NCI-H2081 treated with DMSO at 0.1 percent for 48 hours (cell line): ENCODE data around the gene CPSF7.
"Not testable (repeated sequence)": the region's sequence is repeated elsewhere in the genome, so short reads cannot be mapped to it uniquely, and the experiment has no call there.

Source experiments
- DNase-seq: peaks from one replicate; lab custom pipeline; 2025; lab: John Stamatoyannopoulos, UW

CPSF7 gene

DNA sequence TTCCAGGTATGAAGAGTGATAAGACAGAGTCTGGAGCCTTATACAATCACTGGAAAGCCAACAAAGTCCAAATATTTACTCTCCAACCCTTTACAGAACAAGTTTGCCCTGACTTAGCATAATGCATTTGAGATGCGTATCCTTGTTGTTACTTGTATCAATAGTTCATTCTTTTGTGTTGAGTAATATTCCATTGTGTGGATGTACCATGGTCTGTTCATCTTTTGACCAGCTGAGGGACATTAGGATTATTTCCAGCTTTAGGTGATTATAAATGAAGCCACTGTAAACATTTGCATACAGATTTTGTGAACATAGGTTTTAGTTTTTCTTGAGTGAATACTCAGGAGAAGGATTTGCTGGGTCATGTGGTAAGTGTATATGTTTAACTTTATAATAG, 9.8 kb upstream of the CPSF7 start:
- DNase-seq, result no peak

DNA sequence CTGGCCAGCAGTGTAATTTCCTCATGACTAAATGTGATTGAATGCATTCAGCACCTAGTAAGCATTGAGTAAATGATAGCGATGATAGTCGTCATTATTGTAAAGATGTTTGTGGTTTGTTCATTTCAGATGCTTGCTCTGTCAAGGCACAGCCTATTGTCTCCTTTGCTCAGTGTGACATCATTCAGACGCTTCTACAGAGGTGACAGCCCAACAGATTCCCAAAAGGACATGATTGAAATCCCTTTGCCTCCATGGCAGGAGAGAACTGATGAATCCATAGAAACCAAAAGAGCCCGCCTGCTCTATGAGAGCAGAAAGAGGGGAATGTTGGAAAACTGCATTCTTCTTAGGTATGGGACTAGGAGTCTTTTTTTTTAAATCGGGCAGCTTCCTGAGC, 7.7 kb upstream of the CPSF7 start:
- no peak for DNase-seq

DNA sequence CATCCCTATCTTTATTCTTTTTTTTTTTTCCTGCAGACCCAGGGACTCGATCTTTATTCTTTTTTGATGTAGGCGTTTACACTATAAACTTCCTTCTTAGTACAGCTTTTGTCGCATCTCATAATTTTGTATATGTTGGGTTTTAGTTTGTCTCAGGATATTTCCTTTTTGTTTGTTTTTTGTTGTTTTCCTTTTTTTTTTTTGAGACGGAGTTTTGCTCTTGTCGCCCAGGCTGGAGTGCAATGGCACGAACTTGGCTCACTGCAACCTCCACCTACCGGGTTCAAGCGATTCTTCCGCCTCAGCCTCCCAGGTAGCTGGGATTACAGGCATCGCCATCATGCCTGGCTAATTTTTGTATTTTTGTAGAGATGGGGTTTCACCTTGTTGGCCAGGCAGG, 1.1 kb upstream of the CPSF7 start:
- DNase-seq, result not testable (repeated sequence)

DNA sequence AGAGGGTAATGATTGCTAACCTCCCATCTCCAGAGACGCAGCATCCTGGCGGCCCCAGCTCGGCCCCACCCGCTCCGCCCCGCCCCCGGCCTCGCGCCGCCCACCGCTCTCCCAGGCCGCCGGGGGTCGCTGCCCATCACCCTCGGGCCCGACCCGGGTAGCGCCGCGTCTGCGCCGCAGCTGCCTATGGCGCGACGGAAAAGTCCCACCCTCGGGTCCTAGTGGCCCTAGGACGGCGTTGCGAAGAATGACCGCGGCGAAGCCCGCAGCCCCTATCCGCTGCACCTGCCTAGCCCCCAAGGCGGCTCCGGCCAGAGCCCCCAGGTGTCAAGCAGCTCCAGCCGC, 457 bp downstream of the CPSF7 start:
- DNase-seq, result no peak

DNA sequence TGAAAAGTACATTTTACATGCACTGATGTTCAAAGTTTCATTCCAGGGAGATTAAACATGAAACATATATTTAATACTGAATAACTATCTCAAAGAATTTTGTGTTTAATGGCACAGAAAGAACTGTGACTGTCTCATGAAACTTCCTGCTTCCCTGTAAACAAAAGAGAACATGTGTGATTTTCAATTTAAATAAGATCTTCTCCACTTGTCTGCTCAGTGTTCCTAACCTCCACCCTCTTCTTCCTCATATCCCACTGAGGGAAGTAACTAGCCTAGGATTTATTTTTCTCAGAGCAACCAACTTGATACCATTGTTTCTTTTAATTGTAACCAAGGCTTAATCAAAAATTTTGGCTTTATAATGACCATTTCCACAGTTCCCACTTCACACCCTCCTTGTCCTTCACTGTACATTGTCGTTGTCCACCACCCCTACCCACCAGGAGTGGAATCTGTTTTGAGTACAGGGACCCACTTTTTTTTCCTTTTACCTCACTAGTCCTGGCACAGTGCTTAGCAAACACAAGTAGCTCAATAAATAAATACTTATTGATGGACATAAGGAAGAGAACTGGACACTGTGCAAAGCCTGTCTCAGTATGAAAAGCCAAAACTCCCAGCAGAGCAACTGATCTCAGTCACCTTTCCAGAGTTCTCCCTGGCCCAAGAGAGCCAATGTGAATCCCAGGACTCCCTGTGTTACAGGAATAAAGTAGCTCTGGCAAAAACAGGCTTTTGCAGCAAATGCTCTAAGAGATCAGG, 4.2 kb downstream of the CPSF7 start:
- no peak for DNase-seq

DNA sequence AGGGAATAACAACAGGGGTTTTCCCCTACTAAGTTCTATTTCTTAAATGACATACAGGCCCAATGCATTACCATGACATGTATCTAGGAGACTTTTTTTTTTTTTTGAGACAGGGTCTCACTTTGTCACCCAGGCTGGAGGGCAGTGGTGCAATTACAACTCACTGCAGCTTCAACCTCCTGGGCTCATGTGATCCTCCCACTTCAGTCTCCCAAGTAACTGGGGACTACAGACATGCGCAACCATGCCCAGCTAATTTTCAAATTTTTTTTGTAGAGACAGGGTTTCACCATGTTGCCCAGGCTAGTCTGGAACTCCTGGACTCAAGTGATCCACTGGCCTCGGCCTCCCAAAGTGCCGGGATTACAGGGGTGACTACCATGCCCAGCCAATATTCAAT, 7.5 kb downstream of the CPSF7 start:
- DNase-seq, result no peak

DNA sequence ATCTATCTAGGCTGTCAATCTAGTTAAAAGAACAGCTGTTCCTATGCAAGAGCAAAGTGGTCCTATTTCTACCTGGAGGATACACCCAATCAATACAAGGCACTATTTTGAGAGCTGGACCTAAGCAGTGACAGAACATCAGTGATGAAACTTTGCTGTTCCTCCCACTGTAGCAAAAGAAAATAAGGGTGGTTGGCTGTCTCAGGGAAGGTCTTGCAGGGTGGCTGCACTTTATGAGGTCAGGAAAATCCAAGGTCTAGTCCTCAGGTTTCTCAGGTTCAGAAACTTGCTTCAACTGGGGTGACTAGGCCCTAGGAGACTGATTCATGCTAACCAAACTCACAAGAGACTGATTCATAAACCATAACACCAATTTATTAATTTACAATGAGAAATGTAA, 11.6 kb downstream of the CPSF7 start:
- DNase-seq, result no peak

DNA sequence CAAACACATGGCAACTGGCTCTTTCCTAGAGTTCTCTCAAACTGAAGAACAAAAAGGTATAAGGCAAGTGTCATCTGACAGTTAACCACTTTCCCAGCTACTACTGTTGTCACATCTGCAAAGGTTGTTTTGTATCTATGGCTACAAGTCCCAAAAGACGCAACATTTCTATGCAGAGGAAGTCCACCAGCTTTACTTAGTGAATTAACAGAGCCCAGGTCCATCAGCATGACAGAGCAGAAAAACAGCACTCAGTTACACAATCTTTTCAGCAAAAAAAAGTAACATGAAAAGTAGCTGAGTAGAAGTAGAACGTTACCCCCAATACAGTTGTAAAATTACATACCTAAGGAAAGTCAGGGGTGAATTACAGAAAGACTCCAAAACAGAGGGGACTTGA, 12.1 kb downstream of the CPSF7 start:
- no peak for DNase-seq

DNA sequence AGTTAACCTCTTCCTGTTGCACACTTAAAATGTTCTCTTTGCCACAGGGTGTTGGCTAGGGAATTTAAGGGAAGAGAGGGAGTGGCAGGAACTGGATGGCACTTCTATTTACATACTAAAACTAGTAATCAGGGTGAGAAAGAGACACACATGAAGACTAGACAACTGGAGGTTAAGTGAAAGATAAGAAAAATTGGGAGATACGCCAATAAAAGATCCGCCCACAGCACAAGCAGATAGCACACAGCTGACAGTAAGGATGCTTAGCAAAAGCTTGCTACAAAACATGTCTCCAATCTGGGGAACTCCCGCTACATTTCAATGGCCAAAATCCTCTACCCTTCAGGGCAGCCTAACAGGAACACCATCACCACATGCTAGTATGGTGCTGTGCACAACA, 12.8 kb downstream of the CPSF7 start:
- DNase-seq, result no peak

DNA sequence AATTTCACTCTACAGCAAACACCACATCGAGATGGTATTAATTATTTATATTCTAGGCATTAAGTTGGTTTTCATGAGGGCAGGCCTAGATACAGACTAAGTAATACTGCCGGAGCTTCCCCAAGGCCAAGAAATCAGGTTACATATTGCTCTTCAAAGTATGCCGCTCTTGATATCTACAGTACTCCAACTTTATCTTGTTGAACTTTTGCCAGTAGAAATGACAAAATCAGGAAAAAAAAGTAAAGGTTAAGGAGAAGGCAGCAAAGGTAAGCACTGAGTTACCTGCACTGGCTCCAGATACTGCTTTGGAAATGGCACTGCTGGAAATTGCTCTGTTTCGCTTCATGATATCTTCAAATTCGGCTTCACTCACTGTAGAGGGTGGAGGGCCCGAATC, 14.4 kb downstream of the CPSF7 start:
- no peak for DNase-seq

DNA sequence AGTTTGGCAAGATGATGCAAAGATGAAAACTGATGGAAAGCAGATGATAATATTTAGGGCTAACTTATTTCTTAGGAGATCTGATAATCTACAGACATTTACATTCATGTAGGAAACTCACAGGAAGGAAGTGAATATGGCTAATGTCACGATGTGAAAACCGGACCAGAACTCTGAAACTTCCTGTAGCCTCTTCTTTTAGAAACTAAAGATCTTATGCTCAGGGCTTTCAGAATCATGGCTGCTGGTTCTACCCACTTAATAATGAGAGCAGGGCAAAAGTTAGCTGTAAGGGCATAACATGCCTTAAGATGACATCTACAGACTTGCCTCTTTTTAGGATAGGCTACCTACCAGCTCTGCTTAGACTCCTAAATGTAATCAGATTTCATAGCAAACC, 15.2 kb downstream of the CPSF7 start:
- DNase-seq, result no peak

DNA sequence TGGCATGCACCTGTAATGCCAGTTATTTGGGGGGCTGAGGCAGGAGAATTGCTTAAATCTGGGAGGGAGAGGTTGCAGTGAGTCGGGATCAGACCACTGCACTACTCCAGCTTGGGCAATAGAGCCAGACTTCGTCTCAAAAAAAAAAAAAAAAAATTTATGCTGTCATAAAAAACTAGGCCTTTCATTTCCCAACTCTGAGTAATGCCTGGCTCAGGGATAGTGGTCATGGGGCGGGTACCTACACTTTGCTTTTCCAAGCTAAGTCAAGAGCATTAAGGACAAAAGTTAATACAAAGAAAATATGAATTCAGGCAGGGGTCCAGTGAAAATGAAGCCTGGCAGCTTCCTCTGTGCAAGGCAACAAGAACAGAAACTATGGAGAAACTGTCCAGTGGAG, 16.3 kb downstream of the CPSF7 start:
- no peak for DNase-seq

DNA sequence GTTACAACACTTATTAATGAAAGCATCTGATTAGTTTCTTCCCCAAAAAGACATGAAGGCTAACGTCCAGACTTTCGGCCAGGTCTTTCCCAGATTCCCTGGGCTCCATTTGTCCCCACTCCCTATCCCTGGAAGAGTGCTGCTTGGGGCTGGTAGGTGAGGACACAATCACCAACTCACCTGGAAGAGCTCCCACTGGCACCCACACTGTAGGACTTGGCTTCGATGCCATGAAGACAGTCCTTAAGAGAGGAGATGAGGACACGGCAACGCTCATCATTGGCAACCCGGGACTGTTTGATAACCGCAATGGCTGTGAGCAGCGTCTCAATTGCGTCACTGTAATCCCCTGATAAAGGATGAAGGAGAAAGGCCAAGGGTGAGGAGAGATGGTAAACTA, 18.2 kb downstream of the CPSF7 start:
- DNase-seq, result no peak

DNA sequence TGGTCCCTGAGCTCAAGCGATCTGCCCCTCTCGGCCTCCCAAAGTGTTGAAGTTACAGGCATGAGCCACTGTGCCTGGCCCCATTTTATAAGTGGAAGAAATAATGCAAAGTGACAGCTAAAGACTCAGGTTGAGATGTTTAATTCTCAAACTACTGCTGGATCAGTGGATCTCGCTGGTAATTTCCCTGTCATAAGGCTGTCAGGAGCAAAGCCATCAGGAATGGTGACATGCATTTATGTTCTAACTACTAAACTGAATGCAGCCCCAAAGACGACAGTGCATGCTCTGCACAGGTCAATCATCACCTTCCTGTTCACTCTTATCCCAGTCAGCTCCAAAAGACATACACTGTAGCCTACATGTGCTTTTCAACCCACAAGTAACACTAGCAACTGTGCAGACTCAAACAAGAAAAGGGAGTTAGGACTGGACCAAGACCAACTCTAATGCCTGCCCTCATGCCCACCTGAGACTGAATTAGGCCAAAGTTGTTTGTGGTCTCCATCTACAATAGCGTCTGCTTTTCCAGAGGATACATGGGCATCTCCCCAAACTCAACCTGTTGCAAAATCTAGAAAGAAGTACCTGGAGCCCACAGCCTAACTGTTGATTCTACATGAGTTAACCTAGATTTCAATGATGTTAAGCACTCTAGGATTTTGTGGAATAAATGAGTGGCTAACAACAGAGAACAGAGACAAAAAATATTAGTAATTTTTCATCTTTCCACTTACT, 22.6 kb downstream of the CPSF7 start:
- no peak for DNase-seq

DNA sequence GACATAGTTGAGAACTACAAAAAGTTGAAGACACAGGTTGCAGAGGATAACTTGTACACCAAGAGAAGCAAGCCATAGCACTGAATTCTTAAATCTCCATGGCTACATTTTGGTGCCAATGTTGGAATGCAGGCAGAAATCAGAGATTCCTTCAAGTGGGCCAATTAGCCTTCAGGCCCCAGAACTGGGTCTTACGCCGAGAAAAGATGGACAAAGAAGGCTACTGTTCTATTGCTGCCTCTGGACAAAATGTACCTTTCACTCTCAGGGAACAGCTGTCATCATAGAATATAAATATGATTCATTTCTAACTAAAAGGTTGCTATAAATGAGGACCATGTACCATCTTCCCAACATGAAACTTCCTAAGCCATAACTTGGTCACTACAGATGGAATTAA, 23.7 kb downstream of the CPSF7 start:
- DNase-seq, result no peak

DNA sequence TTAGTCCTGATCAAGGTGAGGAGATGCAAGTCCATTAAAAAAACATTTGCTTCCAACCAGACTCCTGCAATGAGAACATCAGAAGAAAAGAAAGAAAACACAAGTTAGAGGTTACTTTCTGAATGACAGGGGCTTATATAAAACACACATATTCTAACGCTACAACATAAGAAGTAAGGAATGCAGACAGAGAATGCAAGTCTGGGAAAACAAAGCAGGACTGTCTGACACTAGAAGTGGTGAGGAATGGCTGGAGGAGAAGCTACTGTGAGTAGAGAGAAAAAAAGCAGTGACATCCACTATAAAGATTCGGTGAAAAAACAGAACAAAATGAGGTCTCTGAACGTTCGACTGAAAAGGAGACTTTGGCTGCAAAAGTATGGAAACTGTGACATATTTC, 25.1 kb downstream of the CPSF7 start:
- no peak for DNase-seq

DNA sequence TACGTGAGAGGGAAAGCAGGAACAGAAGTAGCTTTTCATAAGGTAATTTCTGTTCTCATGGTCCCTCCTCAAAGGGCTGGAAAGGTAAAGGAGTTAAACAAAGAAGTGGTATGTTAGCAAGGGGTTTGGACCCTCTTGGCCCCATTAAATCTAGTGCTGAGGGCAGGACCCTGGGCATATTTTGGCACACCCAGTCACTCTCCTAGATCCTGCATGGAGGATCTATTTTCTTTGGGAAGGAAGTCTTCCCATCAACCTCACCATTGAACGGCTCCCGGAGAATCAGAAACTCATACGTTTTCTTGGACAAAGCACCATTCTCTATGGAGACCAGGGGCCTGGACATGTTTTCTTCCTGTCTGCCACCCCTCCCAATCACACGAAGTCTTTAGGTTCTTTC, 25.7 kb downstream of the CPSF7 start:
- DNase-seq, result no peak

DNA sequence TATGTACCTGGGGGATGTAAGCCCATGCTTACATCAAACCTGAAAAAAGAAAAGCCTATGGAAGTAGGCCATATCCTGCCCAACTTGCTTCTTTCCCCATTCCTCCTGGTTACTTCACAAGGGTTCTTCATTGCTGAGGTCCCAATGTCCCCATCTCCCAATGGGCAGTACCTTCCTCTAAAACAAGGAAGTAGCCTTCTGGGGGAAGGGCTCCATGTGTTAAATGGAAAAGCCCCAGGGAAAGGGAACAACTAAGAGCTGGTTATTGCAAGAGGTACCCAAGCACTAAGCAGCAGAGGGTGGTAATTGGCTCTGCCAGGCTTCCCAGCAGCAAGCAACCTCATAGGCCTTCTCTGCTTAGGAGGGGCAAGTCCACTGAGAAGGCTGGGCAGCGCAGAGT, 26.1 kb downstream of the CPSF7 start:
- DNase-seq, result no peak

DNA sequence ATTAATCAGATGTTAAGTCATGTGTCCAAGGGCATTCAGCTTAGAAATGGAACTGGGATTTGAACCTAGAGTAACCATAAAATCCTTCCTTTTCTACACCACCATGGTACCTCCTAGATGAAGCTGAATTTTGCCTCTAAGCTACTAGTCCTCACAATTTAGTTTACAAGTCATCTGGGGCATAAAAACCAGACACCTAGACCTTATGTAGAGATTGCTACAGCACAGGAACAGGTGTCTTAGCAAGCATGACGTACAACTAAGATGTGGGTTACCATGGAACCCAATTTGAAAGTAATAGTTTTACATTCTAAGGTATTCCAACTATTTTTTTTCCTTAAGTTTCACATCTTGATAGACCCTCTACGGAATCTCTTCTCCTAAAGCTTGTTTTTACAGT, 28.2 kb downstream of the CPSF7 start:
- DNase-seq, result no peak

DNA sequence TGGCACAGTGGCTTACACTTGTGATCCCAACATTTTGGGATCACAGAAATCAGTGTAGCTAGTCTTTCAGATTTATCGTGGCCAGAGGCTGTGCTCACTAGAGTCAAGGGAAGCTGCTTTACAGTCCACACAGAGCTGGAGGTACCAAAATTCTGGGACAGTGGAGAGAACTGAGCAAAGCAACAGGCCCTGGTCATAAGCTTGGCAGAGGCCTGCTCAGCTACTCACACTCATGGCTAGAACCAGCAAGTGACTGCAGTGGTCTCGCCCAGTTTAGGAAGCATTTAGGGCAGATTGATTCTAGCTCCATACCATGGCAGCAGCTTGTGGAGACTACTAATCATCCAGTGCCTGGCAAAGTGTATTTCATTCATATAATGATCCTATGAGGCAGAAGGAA, 28.6 kb downstream of the CPSF7 start:
- DNase-seq, result no peak

DNA sequence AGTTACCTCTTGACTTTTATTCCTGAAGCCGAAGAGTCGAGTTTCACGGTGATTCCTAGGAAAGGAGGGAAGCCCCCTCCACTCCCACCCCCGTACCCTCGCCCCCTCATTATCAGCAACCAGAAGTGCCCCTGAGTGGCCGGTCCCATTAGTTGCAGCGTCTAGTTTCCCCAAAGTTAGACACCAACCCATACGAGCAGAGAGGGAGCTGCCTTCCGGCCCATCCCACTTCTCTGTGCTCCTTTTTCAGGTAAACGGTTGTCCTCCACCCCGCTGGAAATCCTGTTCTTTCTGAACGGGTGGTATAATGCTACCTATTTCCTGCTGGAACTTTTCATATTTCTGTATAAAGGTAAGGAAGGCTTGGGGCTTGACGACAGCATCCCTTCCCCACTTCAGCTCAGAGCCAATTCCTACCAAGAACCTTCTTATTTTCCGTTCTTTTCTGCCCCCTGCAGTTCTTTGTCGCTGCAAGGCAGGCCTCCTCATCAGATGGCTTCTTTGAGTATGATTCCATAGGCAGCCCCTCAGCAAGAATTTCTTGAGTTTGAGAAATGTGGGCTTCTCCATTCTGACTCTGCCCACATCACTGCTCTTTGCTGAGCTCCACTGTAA, 36.7 kb downstream of the CPSF7 start:
- DNase-seq, result no peak

DNA sequence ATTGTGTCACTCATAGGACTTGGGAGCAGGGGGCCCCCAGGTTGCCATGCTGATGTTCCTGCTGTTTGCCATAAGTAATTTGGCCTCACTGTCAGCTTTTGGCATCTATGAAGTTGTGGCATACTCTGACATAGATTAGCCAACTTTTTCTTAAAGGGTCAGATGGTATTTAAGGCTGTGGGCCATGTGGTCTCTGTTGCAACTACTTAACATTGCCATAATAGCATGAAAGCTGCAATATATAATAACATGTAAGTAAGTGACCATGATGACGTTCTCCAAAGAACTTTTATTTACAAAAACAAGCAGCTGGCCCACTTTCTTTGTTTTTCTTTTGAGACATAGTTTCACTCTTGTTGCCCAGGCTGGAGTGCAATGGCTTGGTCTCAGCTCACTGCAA, 39.6 kb downstream of the CPSF7 start:
- DNase-seq, result no peak
